Liver (tissue), 9 donors: ENCODE results near the gene SRC. TPM values are rescaled to one million over a fixed set of nuclear protein-coding genes. Genes with fewer than 3 reads are reported as not detected.
A peak's percentile ranks its signal among the peaks of the same experiment; 100 is the strongest.

Experiments used
- DNase-seq: peaks from one replicate; pipeline ENCODE4 v3.0.0-alpha.2; 2017; ENCODE audit warnings: low spot score
- H3K27ac ChIP-seq, 2 donors: one replicate each; pipeline ENCODE4 v1.7.0; 2013; ENCODE audit warnings: inconsistent platforms in 2 of 2, low read length in 2 of 2, control low read depth in 1 of 2, low read depth in 1 of 2, mild to moderate bottlenecking in 1 of 2
- H3K27me3 ChIP-seq, 4 donors: one replicate each; pipeline versions ENCODE4 v1.6.1 to v1.7.0; 2013; ENCODE audit warnings: low read length in 3 of 4, inconsistent platforms in 1 of 4, mild to moderate bottlenecking in 1 of 4, moderate library complexity in 1 of 4; ENCODE audit not compliant: control insufficient read depth in 4 of 4, insufficient read depth in 4 of 4
- H3K36me3 ChIP-seq, 4 donors: one replicate each; pipeline versions ENCODE4 v1.6.1 to v1.7.0; 2013; ENCODE audit warnings: low read length in 3 of 4, mild to moderate bottlenecking in 3 of 4, low read depth in 1 of 4, moderate library complexity in 1 of 4; ENCODE audit not compliant: control insufficient read depth in 4 of 4, insufficient read depth in 3 of 4
- H3K4me1 ChIP-seq, 4 donors: one replicate each; pipeline versions ENCODE4 v1.6.1 to v1.7.0; 2013; ENCODE audit warnings: low read length in 3 of 4, mild to moderate bottlenecking in 3 of 4, moderate library complexity in 1 of 4; ENCODE audit not compliant: control insufficient read depth in 4 of 4, insufficient read depth in 4 of 4
- H3K4me3 ChIP-seq, 3 donors: one replicate each; pipeline versions ENCODE4 v1.6.1 to v1.7.0; 2013; ENCODE audit warnings: low read length in 3 of 3, control low read depth in 1 of 3, low read depth in 1 of 3, mild to moderate bottlenecking in 1 of 3
- H3K9ac ChIP-seq, 2 donors: one replicate each; pipeline ENCODE4 v1.7.0; 2013; ENCODE audit warnings: low read length in 2 of 2, mild to moderate bottlenecking in 2 of 2, moderate library complexity in 2 of 2, control low read depth in 1 of 2, low read depth in 1 of 2
- H3K9me3 ChIP-seq, 4 donors: one replicate each; pipeline versions ENCODE4 v1.6.1 to v1.7.0; 2013; ENCODE audit warnings: low read length in 3 of 4; ENCODE audit not compliant: control insufficient read depth in 4 of 4
- EGR1 ChIP-seq, 2 donors: IDR thresholded peaks; 2 replicates each; pipeline ENCODE4 v1.6.1; 2016 to 2018; ENCODE audit warnings: antibody characterized with exemption in 2 of 2, low read depth in 2 of 2
- FOXA1 ChIP-seq: IDR thresholded peaks from 2 replicates; pipeline ENCODE4 v1.6.1; 2016; ENCODE audit warnings: antibody characterized with exemption
- GABPA ChIP-seq, 2 donors: IDR thresholded peaks in 1 of 2; conservative IDR thresholded peaks in 1 of 2; 2 replicates each; pipeline ENCODE4 v1.6.1; 2016; ENCODE audit warnings: antibody characterized with exemption in 2 of 2, mild to moderate bottlenecking in 1 of 2, moderate library complexity in 1 of 2
- HNF4A ChIP-seq, 2 donors: conservative IDR thresholded peaks; 2 replicates each; pipeline ENCODE4 v1.6.1; 2016; ENCODE audit warnings: antibody characterized with exemption in 2 of 2, mild to moderate bottlenecking in 2 of 2
- HNF4G ChIP-seq: IDR thresholded peaks from 2 replicates; pipeline ENCODE4 v1.6.1; 2016; ENCODE audit warnings: antibody characterized with exemption
- NR2F2 ChIP-seq: IDR thresholded peaks from 2 replicates; pipeline ENCODE4 v1.6.1; 2016; ENCODE audit warnings: antibody characterized with exemption
- RAD21 ChIP-seq, 2 donors: IDR thresholded peaks; 2 replicates each; pipeline ENCODE4 v1.6.1; 2016; ENCODE audit warnings: antibody characterized with exemption in 2 of 2, mild to moderate bottlenecking in 2 of 2
- RXRA ChIP-seq, 2 donors: IDR thresholded peaks; 2 replicates each; pipeline ENCODE4 v1.6.1; 2017 to 2018; ENCODE audit warnings: antibody characterized with exemption in 2 of 2, mild to moderate bottlenecking in 1 of 2
- SP1 ChIP-seq: IDR thresholded peaks from 2 replicates; pipeline ENCODE4 v1.6.1; 2018; ENCODE audit warnings: antibody characterized with exemption, mild to moderate bottlenecking
- TAF1 ChIP-seq: conservative IDR thresholded peaks from 2 replicates; pipeline ENCODE4 v1.6.1; 2016; ENCODE audit warnings: antibody characterized with exemption, mild to moderate bottlenecking
- YY1 ChIP-seq: IDR thresholded peaks from 2 replicates; pipeline ENCODE4 v1.6.1; 2016; ENCODE audit warnings: antibody characterized with exemption, mild to moderate bottlenecking
- WGBS: extraction: QIAGEN DNeasy Blood & Tissue Kit; methylation state at CpG from one replicate; pipeline ENCODE4 v1.1.7; 2013; 5-methylcytosine and 5-hydroxymethylcytosine counted together
- polyA plus RNA-seq, 2 donors: library from polyadenylated mRNA; stranded (reverse) in 1 of 2; unstranded in 1 of 2; fragments of 200-250 nt in 1 of 2; fragments of >200 nt in 1 of 2; fragmentation: Nextera tagmentation in 1 of 2; extraction: Ambion mirVana in 1 of 2; gene quantifications; one replicate each; pipeline versions ENCODE4 v1.2.1 to v1.2.3, GENCODE V29; 2013 to 2015
- total RNA-seq, 2 donors: library from RNA; depleted of rRNA; stranded (reverse); fragments of >200 nt; gene quantifications; one replicate each; pipeline ENCODE4 v1.2.3, GENCODE V29; 2014
- TF ChIP-seq, protein P1 (sequence below): IDR thresholded peaks from 2 replicates; pipeline ENCODE4 v1.6.1; 2016; ENCODE audit warnings: antibody characterized with exemption
- TF ChIP-seq, protein P2 (sequence below): IDR thresholded peaks from 2 replicates; pipeline ENCODE4 v1.6.1; 2016; ENCODE audit warnings: antibody characterized with exemption, mild to moderate bottlenecking
- TF ChIP-seq, protein P3 (sequence below): fragments of 150-350 bp; IDR thresholded peaks from 2 replicates; pipeline ENCODE4 v1.5.1; 2017; ENCODE audit warnings: improper control_type of control experiment, low read depth, low read length; ENCODE audit not compliant: missing input control
- donor health status: healthy.
- donor health status: healthy.
- donor health status: healthy.
- donor health status: healthy.
- donor health status: healthy.

The SRC gene
- total and polyA plus RNA-seq, 4 donors = 3.3 to 21.2 (median 5.4) TPM

DNA sequence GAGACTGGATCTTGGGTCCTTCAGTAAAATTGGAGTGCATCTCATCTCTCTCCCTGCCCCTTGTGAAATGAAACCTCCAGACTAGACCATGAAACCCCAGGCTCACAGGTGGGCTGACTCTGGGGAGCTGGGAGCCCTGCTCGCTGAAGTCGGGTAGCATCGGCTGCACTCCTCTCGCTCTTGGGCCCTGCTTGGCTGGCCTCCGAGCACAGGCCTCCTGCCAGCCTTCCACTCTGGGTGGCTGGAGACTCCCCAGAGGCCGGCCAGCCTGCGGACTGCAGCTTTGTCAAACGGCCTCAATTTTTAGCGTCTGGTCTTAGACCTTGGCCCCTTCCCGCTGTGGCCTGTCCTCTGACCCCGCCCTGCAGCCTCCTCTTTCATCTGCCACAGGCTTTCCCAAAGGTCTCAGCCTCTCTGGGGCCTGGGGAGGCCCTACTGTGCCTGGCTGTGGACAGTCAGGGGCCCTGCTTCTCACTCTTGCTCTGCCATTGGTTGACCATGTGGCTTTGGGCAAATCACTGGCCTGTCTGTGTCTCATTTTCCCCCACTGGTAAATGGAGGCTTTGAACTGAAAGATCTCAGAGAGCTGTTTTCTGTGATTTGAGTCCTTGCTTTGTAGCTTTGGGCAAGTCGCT is 45.1 kb downstream of the SRC start:
- Histone ChIP-seq H3K4me1 (peaks cover 0 to 15% (median 7%) of the 10 kb centered on the region in 4 donors), H3K36me3 (no peaks in the 10 kb centered on the region), H3K9ac (no peak overlapping the region), H3K27ac (no peak overlapping the region), H3K9me3 (no peaks in the 10 kb centered on the region), H3K4me3 (no peak overlapping the region), H3K27me3 (no peaks in the 10 kb centered on the region)
- 85% methylated on average over 12 of the region's 12 CpGs for WGBS
- TF ChIP-seq RAD21 (IDR thresholded peaks at IDR 0.05) = no peak
- DNase-seq = no peak

DNA sequence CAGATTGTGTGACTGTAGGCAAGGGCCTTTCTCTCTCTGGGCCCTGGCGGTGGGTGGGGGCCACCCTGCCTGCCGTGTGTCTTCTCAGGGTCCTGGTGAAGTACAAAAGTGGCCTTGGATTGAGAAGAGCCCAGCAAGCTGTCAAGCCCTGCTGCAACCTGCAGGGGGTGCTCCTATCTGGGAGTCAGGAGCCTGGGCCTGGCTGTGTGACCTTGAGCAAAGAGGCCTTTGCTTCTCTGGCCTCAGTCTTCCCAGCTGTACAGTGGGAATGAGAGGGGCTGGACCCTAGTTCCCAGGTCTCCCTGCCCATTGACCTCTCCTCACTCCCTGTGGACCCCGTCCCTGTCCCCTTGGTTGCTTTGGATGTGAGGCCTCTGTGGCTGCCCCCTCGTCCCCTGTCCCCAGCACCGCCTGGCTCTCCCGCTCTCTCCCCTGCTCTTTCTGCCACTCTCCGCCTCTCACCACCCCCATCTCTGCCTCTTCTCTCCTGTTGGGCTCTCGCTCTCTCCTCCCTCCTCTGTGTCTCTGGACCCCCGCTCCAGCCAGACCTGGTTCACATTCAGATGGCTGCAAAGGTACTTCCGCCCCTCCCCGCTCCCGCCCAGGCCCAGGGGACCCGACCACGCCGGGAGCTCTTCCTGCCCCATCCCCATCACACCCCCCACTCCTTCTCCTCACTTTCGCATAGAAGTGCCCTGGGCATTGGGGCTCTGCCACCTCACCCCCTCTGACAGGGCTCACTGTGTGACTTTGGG is 46.7 kb downstream of the SRC start:
- Histone ChIP-seq H3K4me3 (no peak overlapping the region), H3K27ac (no peak overlapping the region), H3K9me3 (no peaks in the 10 kb centered on the region), H3K36me3 (no peaks in the 10 kb centered on the region), H3K4me1 (peaks cover 0 to 15% (median 7%) of the 10 kb centered on the region in 4 donors), H3K9ac (no peak overlapping the region), H3K27me3 (no peaks in the 10 kb centered on the region)
- WGBS = 94% methylated on average over 16 of the region's 16 CpGs
- DNase-seq = no peak
- TF ChIP-seq, protein P1, sequence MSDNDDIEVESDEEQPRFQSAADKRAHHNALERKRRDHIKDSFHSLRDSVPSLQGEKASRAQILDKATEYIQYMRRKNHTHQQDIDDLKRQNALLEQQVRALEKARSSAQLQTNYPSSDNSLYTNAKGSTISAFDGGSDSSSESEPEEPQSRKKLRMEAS = no peak
- TF ChIP-seq HNF4A (conservative IDR thresholded peaks at IDR 0.05) = no peak
- no peak for TF ChIP-seq FOXA1
- no peak for TF ChIP-seq GABPA (IDR thresholded peaks at IDR 0.05 in 1 of 2, conservative IDR thresholded peaks at IDR 0.05 in 1 of 2)
- no peak for TF ChIP-seq NR2F2
- TF ChIP-seq, protein P2, sequence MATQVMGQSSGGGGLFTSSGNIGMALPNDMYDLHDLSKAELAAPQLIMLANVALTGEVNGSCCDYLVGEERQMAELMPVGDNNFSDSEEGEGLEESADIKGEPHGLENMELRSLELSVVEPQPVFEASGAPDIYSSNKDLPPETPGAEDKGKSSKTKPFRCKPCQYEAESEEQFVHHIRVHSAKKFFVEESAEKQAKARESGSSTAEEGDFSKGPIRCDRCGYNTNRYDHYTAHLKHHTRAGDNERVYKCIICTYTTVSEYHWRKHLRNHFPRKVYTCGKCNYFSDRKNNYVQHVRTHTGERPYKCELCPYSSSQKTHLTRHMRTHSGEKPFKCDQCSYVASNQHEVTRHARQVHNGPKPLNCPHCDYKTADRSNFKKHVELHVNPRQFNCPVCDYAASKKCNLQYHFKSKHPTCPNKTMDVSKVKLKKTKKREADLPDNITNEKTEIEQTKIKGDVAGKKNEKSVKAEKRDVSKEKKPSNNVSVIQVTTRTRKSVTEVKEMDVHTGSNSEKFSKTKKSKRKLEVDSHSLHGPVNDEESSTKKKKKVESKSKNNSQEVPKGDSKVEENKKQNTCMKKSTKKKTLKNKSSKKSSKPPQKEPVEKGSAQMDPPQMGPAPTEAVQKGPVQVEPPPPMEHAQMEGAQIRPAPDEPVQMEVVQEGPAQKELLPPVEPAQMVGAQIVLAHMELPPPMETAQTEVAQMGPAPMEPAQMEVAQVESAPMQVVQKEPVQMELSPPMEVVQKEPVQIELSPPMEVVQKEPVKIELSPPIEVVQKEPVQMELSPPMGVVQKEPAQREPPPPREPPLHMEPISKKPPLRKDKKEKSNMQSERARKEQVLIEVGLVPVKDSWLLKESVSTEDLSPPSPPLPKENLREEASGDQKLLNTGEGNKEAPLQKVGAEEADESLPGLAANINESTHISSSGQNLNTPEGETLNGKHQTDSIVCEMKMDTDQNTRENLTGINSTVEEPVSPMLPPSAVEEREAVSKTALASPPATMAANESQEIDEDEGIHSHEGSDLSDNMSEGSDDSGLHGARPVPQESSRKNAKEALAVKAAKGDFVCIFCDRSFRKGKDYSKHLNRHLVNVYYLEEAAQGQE = no peak
- no peak for TF ChIP-seq YY1
- no peak for TF ChIP-seq EGR1 (IDR thresholded peaks at IDR 0.05; ENCODE audit: low read depth in 2 of 2)
- TF ChIP-seq SP1 = no peak
- TF ChIP-seq, protein P3, sequence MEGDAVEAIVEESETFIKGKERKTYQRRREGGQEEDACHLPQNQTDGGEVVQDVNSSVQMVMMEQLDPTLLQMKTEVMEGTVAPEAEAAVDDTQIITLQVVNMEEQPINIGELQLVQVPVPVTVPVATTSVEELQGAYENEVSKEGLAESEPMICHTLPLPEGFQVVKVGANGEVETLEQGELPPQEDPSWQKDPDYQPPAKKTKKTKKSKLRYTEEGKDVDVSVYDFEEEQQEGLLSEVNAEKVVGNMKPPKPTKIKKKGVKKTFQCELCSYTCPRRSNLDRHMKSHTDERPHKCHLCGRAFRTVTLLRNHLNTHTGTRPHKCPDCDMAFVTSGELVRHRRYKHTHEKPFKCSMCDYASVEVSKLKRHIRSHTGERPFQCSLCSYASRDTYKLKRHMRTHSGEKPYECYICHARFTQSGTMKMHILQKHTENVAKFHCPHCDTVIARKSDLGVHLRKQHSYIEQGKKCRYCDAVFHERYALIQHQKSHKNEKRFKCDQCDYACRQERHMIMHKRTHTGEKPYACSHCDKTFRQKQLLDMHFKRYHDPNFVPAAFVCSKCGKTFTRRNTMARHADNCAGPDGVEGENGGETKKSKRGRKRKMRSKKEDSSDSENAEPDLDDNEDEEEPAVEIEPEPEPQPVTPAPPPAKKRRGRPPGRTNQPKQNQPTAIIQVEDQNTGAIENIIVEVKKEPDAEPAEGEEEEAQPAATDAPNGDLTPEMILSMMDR = peak; percentile 17
- peak in 1 of 2 donors; percentile 56 for TF ChIP-seq RAD21 (IDR thresholded peaks at IDR 0.05)
- no peak for TF ChIP-seq HNF4G
- no peak for TF ChIP-seq RXRA (IDR thresholded peaks at IDR 0.05)
- TF ChIP-seq TAF1 = no peak
